HG03520 (cell line): ENCODE data around the gene COG5.

ENCODE experiments used
- ATAC-seq: cut with Tn5 transposase; IDR thresholded peaks from one replicate; pipeline ENCODE4 v1.9.1; 2021; ENCODE audit warnings: mild to moderate bottlenecking, moderate library complexity; ENCODE audit not compliant: unreplicated experiment

COG5 gene

DNA sequence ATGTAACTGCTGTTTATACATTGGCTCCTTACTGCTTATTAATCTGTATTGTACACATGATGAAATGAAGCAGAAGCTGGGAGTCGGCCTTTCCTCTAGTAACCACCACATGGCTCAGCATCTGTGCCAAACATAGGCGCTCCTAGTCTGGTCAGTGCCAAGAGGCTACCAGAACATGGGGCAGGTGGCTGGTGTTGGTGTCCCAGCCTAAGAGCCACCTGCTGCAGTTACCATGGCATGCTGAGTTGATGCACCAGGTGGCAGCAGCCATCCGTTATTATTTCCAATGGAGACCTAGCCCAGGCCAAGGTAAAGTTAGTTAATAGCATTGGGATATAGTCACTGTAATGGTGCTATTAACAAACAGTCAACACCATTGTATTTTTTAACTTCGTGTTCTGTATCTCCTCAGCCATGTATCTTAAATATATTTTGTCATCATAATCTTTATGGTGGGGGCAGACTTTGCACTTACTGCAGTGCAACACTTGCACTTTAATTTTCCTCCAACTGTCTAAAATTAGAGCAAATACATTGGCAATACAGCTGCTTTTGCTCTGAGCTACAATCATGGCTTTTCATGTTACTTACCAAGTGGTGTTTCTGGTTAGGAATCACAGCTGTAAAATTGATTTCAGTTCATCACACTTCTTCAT, 361.8 kb downstream of the COG5 start:
- peak; percentile 63 for ATAC-seq

DNA sequence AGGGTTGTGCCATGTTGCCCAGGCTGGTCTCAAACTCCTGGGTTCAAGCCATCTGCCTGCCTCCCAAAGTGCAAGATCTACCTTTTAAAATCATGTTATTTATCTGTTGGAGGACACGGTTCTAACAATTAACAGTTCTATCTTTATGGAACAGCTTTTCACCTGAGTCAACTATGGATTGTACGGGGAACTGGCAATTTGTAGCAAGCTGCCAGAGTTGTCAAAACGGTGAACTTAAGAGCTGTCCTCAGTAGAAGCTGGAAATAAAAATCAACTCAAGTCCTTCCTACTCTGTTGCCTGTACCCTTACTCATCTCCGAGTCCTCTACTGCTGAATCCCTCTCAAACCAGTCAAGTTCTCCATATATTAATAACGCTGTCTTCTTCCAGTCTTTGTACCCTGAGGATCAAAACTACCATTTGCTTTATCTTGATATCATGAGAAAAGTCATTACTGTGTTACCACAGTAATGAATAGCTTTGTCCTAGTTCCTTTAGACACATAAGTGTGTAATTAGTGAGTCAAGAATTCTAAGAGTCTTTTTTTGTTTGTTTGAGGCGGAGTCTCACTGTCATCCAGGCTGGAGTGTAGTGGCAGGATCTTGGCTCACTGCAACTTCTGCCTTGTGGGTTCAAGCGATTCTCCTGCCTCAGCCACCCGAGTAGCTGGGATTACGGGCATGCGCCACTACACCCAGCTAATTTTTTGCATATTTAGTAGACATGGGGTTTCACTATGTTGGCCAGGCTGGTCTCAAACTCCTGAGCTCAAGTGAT, 366.7 kb downstream of the COG5 start:
- ATAC-seq = no peak

DNA sequence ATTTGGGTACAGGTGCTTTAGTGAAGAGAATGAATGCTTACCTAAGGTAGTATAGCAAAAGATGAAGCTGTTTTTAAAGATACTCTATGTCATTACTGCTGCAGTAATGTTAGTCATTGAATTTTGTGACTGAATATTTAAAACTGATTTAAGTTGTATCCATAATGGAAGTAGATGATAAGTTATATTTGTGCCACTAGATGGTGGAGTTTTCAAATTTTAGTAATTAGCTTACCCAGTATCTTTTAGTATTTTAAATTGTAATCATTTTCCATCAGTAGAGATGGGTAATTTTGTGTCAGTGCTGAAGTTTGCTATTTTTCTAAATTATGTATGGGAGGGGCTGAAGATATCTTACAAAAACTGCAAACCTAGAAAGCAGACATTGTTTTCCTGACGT, 369.7 kb downstream of the COG5 start:
- ATAC-seq = no peak

DNA sequence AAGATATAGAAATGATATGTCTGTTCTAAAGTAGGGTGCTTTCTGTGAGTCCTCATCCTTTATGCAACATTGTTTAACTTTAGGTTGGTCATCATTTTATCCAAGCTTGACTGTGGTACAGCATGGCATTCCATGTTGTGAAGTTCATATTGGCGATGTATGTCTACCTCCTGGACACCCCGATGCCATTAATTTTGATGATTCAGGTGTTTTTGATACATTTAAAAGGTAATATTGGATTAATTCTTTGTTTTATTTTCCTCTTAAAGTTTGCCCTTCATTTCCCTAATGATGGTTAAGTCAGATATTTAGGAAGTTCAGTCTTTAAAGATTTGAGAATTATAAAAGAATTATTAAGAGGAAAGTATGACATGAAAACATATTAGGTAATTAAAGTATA, 373.6 kb downstream of the COG5 start:
- ATAC-seq = no peak

DNA sequence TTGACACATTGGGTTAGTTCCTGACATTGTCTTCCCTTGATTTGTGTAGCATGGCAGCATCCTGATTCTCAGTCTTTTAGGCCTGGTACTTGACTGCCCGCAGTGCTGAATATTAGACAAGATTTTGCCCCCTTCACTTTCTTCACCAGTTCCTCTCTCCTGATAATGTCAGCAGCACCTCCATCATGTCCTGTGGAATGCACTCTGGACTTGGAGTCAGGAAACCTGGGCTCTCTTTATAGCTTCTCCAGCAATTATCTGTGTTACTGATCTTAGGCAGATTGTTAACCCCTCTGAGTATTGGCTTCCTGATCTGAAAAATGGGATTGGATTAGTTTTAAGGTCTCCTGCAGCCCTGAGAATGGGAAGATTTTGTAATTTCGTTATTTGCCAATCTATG, 375.9 kb downstream of the COG5 start:
- no peak for ATAC-seq

DNA sequence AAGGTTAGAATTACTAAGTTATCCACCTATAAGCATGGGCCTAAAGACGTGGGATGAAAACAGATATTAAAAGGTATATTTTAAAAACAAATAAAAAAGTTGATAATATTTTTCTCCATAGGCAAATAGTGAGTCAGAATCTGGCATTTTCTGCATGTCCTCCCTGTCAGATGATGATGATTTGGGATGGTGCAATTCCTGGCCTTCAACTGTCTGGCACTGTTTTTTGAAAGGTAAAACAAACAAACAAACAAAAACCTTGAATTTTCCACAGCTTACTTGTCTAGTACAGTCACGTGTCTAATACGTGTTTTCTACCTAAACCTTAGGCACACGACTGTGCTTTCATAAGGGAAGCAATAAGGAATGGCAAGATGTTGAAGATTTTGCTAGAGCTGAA, 377.5 kb downstream of the COG5 start:
- no peak for ATAC-seq

DNA sequence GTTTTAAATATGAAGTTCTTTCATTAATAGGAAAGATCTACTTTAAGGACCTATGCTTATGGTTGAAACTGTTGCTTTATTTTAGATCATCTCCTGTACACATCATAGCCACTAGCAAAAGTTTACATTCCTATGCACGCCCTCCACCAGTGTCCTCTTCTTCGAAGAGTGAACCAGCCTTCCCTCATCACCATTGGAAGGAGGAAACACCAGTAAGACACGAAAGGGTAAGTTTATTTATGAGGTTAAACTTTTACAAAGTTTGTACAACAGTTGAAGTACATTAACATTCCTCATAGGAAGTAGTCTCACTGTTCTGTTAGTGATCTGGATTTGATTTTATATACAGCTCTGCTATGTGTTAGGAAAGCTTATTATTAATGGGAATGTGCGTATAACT, 378.0 kb downstream of the COG5 start:
- ATAC-seq = no peak

DNA sequence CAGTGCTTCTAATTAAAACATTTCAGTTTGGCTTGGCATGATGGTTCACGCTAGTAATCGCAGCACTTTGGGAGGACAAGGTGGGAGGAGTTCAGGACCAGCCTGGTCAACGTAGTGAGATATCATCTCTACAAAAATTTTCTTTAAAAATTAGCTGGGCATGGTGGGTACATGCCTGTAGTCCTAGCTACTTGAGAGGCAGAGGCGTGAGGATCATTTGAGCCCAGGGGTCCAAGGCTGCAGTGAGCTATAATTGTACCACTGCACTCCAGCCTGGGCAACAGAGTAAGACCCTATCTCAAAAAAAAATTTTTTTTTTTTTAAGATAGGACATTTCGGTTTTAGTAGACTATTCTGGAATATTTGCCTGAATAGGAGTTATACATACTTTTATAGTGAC, 382.5 kb downstream of the COG5 start:
- ATAC-seq = no peak

DNA sequence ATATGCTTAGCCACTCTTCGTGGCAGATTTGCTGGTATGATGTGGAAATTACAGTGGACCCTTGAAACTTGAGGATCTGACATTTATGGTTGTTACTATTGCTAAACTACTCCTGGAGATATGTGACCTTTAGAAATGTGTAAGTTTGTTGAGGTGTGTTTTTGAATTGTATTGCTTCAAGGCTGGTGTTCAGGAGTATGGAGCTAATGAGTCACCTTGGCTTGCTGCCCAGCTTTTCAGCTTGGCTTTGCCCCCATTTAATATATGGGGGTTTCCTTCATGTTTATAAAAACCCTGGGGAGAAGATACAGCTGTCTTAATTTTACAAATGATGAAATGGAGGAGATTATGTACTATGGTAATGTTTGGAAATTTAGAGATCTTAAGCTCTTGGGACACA, 383.3 kb downstream of the COG5 start:
- ATAC-seq = no peak

DNA sequence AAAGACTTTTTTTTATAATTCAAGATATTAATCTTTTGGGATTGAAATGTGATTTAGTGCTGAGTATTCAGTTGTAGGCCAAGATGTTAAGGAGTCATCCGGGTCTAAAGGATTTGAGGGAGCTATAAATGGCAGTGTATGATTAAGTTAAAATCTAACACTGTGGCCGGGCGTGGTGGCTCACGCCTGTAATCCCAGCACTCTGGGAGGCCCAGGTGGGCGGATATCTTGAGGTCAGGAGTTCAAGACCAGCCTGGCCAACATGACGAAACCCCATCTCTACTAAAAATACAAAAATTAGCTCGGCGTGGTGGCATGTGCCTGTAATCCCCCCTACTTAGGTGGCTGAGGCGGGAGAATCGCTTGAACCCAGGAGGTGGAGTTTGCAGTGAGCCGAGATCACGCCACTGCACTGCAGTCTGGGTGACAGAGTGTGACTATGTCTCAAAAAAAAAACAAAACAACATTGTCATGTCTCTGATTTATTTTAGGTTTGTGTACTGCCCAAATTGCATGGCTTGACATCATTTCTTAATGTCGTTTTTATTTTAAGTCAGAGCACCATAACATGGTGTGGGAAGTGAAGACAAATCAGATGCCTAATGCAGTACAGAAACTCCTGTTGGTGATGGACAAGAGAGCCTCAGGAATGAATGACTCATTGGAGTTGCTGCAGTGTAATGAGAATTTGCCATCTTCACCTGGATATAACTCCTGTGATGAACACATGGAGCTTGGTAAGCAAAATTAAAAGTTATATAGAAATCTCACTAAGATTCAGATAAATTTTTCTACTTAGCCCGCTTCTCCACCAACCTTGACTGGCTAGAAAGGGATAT, 384.2 kb downstream of the COG5 start:
- ATAC-seq = no peak

DNA sequence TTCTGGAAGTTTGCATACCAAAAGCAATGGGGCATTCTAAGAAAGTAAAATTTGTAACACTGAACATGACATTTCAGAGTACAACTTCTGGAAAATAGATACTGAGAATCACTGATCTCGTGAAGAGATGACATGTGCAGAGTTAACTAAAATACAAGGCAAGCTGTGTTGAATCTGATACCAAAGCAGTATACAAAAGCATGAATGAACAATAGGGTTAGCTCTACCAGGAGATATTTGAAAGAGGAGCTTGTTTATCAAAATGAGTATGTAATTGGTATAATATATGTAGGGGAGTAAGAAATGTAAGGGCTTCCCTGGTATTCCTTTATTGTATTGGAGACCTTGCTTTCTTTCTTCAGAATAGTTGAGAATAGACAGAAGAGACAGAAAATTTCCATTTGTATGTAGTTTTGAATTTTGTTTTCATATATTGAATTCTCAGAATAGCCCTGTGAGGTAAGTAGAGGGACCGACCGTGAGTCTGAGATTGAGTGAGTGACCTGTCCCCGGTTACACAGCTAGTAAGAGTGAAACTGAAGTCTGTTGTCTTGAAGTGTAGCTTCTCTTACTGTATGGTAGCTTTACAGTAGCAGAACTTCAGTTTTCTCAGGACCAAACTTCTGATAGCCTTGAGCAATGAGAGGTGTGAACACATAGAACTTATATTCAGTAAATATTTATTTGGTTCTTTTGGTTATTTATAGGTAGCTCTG, 389.9 kb downstream of the COG5 start:
- no peak for ATAC-seq

DNA sequence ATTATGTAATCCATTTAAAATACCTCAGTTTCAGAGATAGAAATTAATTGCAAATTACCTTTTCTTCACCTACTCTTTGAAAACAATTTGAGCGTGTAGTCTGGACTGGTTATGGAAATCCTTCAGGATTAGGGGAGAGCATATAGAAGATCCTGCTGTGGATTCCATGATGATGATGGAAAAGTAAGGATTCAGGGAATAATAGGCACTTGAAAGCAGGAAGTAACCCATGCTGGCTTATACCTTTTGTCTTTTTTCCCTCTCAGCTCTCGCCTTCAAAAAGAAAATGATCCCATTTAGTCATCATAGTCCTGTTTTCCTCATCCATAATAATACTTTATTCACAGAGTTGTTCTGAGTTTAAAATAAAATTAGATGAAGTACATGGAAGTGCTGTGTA, 390.5 kb downstream of the COG5 start:
- no peak for ATAC-seq

DNA sequence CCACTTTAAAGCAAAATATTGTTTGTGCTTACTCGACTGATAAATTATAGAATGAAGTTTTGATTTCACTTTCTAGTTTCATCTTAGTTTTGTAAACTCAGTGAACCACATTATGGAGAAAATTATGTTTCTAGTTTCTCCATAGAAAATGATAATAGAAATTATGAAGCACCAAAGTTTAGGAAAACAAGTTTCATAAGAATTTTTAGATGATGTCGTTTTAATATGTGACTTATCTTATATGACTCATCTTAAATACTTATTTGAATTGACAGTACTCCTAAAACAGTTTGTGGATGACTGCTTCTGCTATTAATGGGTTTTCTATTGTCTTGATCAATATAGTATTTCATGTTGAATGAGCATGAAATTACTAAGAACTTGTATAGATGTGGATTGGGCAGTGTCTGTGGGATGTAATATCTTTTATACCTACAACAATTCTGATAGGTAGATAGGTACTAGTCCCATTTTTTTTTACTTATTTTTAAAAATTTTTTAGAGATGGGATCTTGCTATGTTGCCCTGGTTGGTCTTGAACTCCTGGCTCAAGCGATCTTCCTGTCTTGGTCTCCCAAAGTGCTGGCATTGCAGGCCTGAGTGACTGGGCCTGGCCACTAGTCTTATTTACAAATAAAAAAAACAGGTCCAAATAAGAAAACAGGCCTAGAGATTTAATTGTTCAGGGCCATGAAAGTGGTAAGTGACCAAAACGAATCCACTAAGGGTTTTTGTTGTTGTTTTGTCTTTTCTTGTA, 391.3 kb downstream of the COG5 start:
- ATAC-seq = no peak

DNA sequence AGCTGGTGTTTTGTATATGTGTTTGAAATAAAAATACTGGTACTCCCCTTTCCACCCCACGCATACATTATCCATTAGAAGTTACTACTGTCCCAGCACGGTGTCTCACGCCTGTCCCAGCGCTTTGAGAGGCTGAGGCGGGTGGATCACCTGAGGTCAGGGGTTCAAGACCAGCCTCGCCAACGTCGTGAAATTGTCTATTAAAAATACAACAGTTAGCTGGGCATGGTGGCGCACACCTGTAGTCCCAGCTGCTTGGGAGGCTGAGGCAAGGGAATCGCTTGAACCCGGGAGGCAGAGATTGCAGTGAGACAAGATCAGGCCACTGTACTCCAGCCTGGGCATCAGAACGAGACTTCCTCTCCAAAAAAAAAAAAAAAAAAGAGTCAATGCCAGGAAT, 392.2 kb downstream of the COG5 start:
- ATAC-seq = no peak

DNA sequence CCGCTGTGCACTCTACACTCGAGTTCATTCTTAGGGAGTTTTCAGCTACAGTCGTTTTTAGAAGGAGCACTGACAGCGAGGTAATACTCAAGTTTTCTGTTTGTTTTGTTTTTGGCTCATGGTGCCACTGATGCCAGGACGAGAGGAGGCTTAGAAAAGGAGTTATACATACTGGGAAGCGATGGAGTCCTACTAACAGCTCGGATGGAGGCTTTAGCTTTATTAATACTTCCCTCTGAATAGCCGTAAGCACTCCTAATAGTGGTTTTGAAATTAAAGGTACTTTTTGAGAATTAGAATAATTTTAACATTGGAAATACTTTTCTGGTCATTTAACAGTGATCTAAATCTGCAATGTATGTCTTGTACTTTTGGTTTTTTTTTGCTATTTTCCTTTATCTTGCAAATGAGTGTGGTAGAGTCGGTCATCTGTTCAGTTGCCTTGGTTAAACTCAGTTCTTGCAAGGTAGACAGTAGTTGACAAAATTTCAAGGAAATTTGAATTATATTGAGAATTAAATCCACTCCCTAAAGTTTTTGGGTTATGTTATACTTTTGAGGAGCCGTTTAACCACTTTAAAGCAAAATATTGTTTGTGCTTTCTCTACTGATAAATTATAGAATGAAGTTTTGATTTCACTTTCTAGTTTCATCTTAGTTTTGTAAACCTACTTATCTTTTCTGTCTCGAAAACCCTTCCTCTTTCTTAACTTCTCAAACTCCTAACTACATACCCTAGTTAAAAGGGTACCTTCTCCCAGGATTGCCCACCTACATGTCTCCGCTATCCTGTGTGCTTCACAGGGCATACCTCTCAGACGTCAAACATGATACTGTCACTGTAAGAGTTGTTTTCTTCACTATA, 393.4 kb downstream of the COG5 start:
- no peak for ATAC-seq

DNA sequence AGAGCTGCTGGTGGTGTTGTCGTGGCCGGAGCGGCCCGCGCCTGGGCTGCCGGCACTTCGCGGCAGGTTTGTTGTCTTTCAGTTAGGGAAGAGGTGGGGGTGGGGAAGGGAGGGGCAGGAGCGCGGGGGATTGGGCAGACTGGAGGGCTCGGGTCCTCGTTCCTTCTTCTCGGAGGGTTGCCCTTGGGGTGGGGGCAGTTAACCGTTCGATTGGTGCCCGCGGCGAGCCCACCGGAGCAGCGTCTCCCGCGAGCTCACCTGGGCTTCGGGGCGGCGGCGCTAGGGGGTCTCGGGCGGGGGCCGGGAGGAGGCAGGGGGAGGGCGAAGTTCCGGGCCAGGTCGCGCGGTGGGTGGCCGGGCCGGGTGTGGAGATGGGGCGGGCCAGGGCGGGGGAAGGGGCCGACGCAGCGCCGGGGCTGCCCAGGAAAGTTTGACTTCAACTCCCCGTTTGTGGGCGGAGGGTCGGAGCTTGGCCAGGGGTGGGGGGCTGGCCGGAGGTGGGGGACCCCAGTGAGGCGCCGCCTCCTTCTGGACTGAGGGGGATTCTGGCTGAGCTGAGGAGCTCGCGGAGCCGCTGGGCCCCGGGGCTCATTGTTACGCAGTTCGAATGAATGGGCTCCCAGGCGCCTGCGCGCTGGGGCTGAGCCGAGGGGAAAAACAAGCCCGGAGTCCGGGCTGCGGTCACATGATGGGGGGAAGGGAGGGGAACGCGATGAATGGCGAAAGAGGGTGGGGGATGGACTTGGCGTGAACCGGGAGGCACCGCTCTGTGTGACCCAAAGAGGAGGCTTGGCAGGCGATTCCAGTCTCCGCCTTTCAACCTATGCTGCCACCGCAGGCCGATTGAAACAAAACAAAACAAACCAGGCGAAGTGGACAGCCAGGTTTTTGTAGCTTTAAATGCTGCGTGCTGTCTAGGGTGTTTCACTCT, 394.3 kb downstream of the COG5 start:
- peak; percentile 13 for ATAC-seq

DNA sequence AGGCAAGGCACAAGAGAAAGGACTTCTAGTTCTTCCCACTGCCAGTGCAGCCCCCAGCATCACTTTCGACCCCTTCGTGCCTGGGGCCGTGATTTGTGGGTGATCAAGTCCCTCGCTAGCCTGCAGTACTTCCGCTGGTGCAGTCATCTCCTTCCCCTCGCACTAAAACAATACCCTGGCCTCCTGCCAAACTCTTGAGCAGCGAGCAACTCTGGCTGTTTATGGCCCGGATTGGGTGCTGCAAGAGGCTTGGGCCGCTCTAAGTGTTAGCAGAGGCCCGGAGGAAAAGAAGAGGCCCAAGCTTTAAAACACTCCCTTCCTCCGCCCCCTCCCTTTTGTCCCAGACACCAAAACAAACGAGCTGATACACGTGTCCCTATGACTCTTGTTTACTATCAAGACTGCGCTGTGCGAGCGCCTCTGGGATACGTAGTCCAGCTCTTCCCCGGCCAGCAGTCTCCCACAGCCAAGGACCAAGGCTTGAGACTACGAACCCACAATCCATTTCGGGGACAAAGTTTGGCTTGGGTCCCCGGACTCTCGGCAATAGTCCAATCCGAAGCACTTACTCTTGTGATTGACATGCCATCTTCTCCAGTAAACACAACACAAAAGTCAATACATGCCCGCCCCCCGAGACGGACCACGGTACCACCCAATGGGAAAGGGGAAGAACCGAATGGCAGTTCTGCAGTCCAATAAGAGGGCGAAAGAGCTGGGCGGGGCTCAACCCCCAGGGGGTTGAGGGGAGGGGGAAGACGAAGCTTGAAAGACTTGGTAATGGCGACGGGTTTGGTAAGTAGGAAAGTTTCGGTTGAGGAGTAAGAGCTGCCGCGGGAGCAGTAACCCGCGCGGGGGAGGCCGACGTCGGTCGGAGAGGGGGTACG, 395.2 kb downstream of the COG5 start, which contains the start of gene HBP1:
Gene HBP1, plus strand, starts transcription at position 771 of the 887 bp plus-strand sequence. CDS start 10,891 bp downstream, outside the sequence.
- ATAC-seq = peak; percentile 85
